RWPE2 (cell line): ENCODE measurements around the gene PLEKHA8.

Experiments used
- ATAC-seq: fragments of 200-7000 bp; cut with Tn5 transposase; 3 replicates; pipeline ENCODE4 v1.9.1; 2021; ENCODE audit warnings: low read depth
- DNase-seq: peaks from one replicate; pipeline ENCODE4 v3.0.0-alpha.2; 2020; ENCODE audit warnings: low spot score
- H3K27ac ChIP-seq: fragments of 450-650 bp; 2 replicates; pipeline ENCODE4 v1.5.1; 2017; ENCODE audit warnings: mild to moderate bottlenecking; ENCODE audit not compliant: poor library complexity, severe bottlenecking
- H3K27me3 ChIP-seq: fragments of 250-450 bp; sonication (Bioruptor Pico); 2 replicates; pipeline ENCODE4 v1.5.1; 2021; ENCODE audit warnings: mild to moderate bottlenecking, moderate library complexity; ENCODE audit not compliant: insufficient read depth, poor library complexity, severe bottlenecking
- H3K36me3 ChIP-seq: fragments of 250-450 bp; sonication (Bioruptor Pico); 2 replicates; pipeline ENCODE4 v1.5.1; 2020; ENCODE audit warnings: low read depth, mild to moderate bottlenecking, moderate library complexity
- H3K4me1 ChIP-seq: fragments of 250-450 bp; sonication (Bioruptor Pico); 2 replicates; pipeline ENCODE4 v1.5.1; 2021; ENCODE audit warnings: mild to moderate bottlenecking, moderate library complexity; ENCODE audit not compliant: insufficient read depth, poor library complexity, severe bottlenecking
- H3K4me3 ChIP-seq: fragments of 250-450 bp; sonication (Bioruptor Pico); 2 replicates; pipeline ENCODE4 v1.5.1; 2021; ENCODE audit warnings: mild to moderate bottlenecking, moderate library complexity; ENCODE audit not compliant: severe bottlenecking
- H3K9me3 ChIP-seq: fragments of 250-450 bp; sonication (Bioruptor Pico); 2 replicates; pipeline ENCODE4 v1.5.1; 2021; ENCODE audit warnings: mild to moderate bottlenecking, moderate library complexity; ENCODE audit not compliant: severe bottlenecking
- TF ChIP-seq, protein P1 (sequence below): fragments of 450-650 bp; IDR thresholded peaks from one replicate; pipeline ENCODE4 v1.5.1; 2017; ENCODE audit warnings: mild to moderate bottlenecking, moderate library complexity; ENCODE audit not compliant: poor library complexity, severe bottlenecking

Gene PLEKHA8

DNA sequence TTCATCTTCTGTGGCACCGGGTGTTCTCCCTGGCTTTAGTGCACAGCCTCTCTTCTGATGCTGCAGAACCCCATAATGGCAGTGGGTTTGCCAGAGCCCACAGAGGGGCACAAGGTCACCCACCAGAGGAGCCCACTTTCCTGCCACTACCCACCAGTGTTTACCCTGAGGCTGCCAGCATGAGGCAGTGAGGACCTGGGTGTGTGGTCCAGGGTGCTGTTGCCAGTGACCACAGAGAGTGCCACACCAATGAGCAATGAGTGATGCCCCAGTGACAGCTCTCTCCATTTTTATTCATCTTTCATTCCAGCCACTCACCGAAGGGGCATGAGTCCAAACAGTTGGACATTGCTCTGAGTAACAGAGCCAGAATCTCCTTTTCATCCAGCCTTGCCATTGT is 141.4 kb downstream of the PLEKHA8 start:
- H3K36me3 ChIP-seq = no peaks in the 10 kb centered on the region
- H3K27ac ChIP-seq = no peak overlapping the region
- H3K27me3 ChIP-seq = no peaks in the 10 kb centered on the region
- H3K4me1 ChIP-seq = peaks cover 51% of the 10 kb centered on the region
- no peaks in the 10 kb centered on the region for H3K9me3 ChIP-seq
- H3K4me3 ChIP-seq = no peak overlapping the region
- DNase-seq = no peak
- no peak for ATAC-seq
- TF ChIP-seq, protein P1, sequence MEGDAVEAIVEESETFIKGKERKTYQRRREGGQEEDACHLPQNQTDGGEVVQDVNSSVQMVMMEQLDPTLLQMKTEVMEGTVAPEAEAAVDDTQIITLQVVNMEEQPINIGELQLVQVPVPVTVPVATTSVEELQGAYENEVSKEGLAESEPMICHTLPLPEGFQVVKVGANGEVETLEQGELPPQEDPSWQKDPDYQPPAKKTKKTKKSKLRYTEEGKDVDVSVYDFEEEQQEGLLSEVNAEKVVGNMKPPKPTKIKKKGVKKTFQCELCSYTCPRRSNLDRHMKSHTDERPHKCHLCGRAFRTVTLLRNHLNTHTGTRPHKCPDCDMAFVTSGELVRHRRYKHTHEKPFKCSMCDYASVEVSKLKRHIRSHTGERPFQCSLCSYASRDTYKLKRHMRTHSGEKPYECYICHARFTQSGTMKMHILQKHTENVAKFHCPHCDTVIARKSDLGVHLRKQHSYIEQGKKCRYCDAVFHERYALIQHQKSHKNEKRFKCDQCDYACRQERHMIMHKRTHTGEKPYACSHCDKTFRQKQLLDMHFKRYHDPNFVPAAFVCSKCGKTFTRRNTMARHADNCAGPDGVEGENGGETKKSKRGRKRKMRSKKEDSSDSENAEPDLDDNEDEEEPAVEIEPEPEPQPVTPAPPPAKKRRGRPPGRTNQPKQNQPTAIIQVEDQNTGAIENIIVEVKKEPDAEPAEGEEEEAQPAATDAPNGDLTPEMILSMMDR = no peak

DNA sequence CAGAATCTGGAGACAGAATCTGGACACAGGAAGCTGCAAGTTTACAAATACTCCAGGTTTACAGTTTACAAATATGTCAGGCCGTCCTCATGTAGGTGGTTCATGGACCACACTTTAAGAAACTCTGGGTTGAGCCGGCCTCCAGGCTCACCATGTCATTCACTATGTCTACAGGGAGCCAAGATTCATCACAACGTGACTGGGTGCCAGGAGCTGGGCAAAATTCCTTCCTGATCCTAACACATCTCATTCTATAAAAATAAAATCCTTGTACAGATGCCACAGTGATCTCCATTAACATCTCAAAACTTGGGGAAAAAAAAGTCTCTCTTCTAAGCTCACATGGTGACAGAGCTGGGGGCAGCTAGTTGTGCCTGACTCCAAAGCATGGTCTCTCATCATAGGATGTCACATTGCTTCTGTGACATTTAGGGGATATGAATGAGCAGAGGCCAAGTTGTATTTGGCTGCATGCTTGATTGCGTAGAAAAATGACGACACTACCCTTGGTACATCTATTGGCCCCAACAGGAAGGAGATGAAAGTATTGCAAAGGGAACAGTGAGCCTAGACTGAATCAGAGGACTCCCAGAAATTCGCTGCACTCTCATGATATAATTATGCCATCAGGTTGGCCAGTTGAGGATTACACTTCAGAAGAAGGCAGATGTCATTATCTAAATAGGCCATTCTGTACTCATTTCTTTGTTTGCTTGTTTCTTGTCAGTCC is 142.4 kb downstream of the PLEKHA8 start:
- Histone ChIP-seq H3K36me3 (no peaks in the 10 kb centered on the region), H3K9me3 (no peaks in the 10 kb centered on the region), H3K4me3 (no peak overlapping the region), H3K27me3 (no peaks in the 10 kb centered on the region), H3K4me1 (peaks cover 42% of the 10 kb centered on the region), H3K27ac (no peak overlapping the region)
- ATAC-seq (no peak), DNase-seq (no peak)
- TF ChIP-seq, protein P1 = no peak

DNA sequence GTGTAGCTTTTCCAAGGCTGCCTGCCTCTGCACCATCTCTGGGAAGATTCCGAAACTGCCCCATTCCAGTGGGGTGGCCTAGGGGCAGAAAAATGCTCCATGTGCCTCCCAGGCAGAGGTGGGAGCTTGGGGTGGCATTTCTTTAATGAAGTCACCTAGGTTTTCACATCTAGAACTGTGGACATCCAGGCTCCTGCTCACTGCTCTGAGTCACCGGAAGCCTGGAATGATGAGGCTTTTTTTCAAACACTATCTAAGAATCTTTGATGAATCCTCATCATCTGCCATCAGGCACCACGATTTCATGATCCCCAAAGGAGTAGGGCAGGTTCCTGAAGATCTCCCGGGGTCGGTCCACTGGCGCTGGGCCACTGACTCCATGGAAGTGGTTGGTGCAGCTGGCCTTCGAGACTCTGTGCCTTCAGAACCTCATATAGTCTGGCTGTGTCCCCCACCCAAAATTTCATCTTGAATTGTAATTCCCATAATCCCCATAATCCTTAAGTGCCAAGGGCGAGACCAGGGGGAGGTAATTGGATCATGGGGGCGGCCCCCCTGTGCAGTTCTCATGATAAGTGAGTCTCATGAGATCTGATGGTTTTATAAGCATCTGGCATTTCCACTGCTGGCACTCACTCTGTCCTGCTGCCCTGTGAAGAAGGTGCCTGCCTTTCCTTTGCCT is 143.7 kb downstream of the PLEKHA8 start:
- peak; percentile 30; the same call in 1 of the 3 replicates for ATAC-seq
- DNase-seq = no peak
- Histone ChIP-seq H3K27ac (peak overlapping the region; percentile 62), H3K27me3 (no peaks in the 10 kb centered on the region), H3K4me3 (no peak overlapping the region), H3K36me3 (no peaks in the 10 kb centered on the region), H3K4me1 (peaks cover 29% of the 10 kb centered on the region), H3K9me3 (no peaks in the 10 kb centered on the region)
- TF ChIP-seq, protein P1 = no peak

DNA sequence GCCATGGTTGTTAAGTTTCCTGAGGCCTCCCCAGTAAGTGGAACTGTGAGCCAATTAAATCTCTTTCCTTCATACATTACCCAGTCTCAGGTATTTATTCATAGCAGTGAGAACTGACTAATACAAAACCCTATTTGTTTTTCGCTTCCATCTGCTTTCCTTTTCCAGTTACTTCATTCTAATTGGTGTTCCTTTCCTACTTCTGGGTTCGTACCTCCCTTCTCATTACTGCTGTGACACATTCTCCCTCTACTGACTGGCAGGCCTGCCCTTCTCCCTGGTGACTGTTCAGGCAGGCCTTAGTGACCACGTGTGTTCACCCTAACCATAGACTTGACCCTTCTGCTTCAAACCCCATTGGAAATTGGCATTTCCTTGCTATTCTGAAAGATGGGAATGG is 144.2 kb downstream of the PLEKHA8 start:
- TF ChIP-seq, protein P1 = no peak
- DNase-seq = no peak
- peaks cover 28% of the 10 kb centered on the region for H3K4me1 ChIP-seq
- H3K4me3 ChIP-seq = no peak overlapping the region
- H3K27ac ChIP-seq = peak overlapping the region; percentile 62
- no peak; the same call in 2 of the 3 replicates for ATAC-seq
- no peaks in the 10 kb centered on the region for H3K27me3 ChIP-seq
- H3K36me3 ChIP-seq = no peaks in the 10 kb centered on the region
- no peaks in the 10 kb centered on the region for H3K9me3 ChIP-seq
